ENCODE measurements around the gene GIGYF2.

- no peak for TF ChIP-seq ZSCAN12 (CRISPR knock-in tag; IDR thresholded peaks at IDR 0.05)
- TF ChIP-seq, protein P1, sequence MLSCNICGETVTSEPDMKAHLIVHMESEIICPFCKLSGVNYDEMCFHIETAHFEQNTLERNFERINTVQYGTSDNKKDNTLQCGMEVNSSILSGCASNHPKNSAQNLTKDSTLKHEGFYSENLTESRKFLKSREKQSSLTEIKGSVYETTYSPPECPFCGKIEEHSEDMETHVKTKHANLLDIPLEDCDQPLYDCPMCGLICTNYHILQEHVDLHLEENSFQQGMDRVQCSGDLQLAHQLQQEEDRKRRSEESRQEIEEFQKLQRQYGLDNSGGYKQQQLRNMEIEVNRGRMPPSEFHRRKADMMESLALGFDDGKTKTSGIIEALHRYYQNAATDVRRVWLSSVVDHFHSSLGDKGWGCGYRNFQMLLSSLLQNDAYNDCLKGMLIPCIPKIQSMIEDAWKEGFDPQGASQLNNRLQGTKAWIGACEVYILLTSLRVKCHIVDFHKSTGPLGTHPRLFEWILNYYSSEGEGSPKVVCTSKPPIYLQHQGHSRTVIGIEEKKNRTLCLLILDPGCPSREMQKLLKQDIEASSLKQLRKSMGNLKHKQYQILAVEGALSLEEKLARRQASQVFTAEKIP (CRISPR knock-in tag; IDR thresholded peaks at IDR 0.05; ENCODE audit: borderline replicate concordance) = no peak
- TF ChIP-seq GTF2F1 (IDR thresholded peaks at IDR 0.05; ENCODE audit: low read length) = no peak
- TF ChIP-seq, protein P2, sequence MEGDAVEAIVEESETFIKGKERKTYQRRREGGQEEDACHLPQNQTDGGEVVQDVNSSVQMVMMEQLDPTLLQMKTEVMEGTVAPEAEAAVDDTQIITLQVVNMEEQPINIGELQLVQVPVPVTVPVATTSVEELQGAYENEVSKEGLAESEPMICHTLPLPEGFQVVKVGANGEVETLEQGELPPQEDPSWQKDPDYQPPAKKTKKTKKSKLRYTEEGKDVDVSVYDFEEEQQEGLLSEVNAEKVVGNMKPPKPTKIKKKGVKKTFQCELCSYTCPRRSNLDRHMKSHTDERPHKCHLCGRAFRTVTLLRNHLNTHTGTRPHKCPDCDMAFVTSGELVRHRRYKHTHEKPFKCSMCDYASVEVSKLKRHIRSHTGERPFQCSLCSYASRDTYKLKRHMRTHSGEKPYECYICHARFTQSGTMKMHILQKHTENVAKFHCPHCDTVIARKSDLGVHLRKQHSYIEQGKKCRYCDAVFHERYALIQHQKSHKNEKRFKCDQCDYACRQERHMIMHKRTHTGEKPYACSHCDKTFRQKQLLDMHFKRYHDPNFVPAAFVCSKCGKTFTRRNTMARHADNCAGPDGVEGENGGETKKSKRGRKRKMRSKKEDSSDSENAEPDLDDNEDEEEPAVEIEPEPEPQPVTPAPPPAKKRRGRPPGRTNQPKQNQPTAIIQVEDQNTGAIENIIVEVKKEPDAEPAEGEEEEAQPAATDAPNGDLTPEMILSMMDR (CRISPR knock-in tag; IDR thresholded peaks at IDR 0.05) = no peak
- no peak for TF ChIP-seq ZNF619 (CRISPR knock-in tag; IDR thresholded peaks at IDR 0.05)
- TF ChIP-seq SETDB1 (CRISPR knock-in tag; IDR thresholded peaks at IDR 0.05; ENCODE audit: borderline replicate concordance) = no peak
- TF ChIP-seq RAD21 (CRISPR knock-in tag; IDR thresholded peaks at IDR 0.05) = no peak
- TF ChIP-seq POLR2A (IDR thresholded peaks at IDR 0.05; ENCODE audit: insufficient read depth in 1 of 2, low read depth in 2 of 2, low read length in 2 of 2) = no peak
- no peak for TF ChIP-seq ZNF746 (CRISPR knock-in tag; IDR thresholded peaks at IDR 0.05)
- TF ChIP-seq FOXK1 (CRISPR knock-in tag; IDR thresholded peaks at IDR 0.05; ENCODE audit: borderline replicate concordance, low read depth) = no peak
- TF ChIP-seq HNRNPLL (IDR thresholded peaks at IDR 0.05; ENCODE audit: low read depth, low read length, poor library complexity, severe bottlenecking) = no peak
- TF ChIP-seq ZFP1 (CRISPR knock-in tag; IDR thresholded peaks at IDR 0.05) = no peak
- no peak for TF ChIP-seq YEATS4 (CRISPR knock-in tag; IDR thresholded peaks at IDR 0.05; ENCODE audit: borderline replicate concordance)
Observed at GRCh38 chr2:232652505-232652851, 44.7 kb upstream of the GIGYF2 start.
